ENCODE results near the gene CEP170.
A peak's percentile ranks its signal among the peaks of the same experiment; 100 is the strongest.
"Not testable (repeated sequence)": the region's sequence is repeated elsewhere in the genome, so short reads cannot be mapped to it uniquely, and the experiment has no call there.

CEP170 gene

DNA sequence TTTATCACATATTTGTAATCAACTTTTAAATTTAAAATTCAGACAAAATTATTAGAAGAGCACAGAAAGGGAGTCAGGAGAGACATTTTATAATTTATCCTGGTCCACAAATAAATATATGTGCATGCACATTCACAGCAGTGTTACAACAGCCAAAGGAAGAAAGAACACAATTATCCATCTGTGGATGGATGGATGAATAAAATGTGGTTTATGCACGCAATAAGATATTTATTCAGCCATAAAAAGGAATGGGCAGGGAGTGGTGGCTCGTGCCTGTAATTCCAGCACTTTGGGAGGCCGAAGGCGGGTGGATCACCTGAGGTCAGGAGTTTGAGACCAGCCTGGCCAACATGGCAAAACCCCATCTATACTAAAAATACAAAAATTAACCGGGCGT lies 77.3 kb downstream of the CEP170 start:
- not testable (repeated sequence) for DNase-seq (ENCODE audit: low read depth in 2 of 2)

DNA sequence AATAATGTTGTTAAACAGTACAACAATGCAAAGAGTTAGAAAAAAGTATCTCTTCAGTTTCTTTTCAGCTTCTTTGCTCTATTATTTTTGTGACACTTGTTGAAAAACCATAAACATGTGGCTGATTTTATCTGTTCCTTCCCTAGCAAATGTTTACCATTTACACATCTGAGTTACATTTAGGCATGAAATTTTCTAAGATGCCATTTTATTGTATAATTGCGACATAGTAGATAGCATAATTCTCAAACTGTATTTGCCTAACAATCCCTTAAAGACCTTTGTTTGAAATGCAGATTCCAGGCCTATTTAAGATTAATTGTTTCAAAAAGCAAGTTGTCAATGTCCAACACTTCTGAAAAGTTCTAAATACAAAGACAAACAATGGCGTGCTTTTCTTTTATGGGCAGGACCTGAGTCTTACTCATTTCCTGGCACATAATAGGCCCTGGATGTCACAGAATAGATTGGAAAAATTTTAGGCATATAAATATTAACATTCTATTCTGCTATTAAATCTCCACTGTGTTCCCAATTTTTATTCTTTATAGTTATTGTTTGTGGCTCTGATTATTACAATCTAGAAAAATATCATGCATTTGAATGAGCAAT lies 81.2 kb downstream of the CEP170 start:
- not testable (repeated sequence) for DNase-seq (ENCODE audit: low read depth in 2 of 2)

DNA sequence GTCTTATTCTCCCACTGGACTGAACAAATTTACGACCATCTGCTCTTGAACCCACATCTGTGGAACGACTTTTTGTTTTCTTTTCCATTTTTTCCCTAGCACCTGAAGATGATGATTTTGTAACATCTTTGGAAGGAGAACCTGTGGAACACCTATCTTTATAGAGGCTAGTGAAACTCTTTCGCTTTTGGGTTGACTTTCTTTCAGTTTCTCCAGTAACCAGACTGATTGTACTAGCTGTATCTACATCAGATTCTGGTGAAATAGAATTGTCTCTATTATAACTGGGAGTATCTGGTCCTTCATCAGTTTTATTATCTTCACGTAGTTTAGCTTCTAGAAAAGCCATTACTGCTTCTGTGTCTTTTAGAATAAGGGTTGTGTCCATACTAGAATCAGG lies 90.2 kb downstream of the CEP170 start:
- not testable (repeated sequence) for DNase-seq (ENCODE audit: low read depth in 2 of 2)

DNA sequence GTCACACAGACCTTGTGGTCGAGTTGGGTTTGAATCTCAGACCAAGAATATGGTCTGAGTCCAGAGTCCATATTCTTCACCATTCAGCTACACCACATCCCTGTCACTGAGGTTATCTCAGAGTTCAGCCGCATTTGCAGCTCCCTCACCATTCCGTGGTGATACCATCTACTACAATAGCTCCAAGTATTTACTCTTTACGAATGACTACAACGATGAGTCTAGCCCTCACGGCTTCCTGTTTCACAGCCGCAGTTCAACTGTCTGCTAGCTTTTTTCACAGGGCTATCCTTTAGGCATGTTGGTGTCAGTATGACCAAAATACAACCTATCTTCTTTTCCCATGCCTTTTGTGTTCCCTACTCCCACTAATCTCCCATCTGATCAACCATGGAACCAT lies 104.2 kb downstream of the CEP170 start:
- not testable (repeated sequence) for DNase-seq (ENCODE audit: low read depth in 2 of 2)

DNA sequence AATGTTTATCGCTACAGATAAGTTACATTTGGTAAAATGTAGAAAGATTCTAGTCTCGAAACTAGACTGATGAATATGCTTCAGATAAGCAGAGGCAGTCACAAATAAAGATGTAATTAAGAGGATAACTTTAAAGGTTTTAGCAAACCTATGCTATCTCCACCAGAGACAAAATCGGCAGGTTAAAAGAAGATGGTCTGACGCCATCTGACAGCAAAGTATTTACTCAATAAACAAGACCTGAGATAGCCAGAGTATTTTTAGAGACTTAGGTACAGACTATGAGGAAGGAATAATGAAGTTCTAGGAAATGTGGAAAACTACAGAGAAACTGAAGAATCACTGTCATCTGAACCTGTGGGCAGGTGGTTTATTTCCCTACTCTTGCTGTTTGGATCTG lies 106.0 kb downstream of the CEP170 start:
- not testable (repeated sequence) for DNase-seq (ENCODE audit: low read depth in 2 of 2)

DNA sequence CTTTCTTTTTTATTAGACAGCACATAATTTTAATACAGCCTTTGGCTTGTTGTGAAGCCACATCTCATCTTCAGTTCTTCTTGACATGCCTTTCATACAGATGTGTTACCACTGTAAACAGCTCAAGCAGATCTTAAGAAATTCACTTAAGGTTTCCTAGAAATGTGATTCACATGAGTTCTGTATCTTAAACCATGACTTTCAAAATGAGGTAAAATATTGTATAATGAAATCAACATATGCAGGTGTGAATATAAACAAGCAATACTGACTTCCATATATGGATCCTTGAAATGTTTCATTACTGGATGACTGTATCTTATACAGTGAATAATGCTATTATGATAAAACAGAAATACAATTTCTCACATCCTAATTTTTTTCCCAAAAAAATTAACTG lies 107.7 kb downstream of the CEP170 start:
- DNase-seq (ENCODE audit: low read depth in 2 of 2), result not testable (repeated sequence)

DNA sequence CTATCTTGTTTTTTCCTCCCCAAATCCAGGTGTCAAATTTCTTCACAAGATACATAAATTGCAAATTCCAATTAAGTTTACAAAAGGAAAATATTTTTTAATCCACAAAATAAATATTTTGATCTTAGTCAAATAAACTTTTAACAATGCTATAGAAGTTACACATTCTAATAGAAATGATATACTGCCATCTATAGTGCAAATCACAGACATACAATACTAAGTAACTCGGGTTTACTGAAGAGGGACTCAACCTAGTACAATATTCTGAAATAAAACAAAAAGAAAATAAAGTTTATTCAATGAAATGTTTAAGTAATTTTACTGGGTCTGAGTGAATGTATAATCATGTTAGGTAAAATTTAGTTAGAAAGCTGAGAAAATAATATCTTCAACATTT lies 114.6 kb downstream of the CEP170 start:
- not testable (repeated sequence) for DNase-seq (ENCODE audit: low read depth in 2 of 2)

DNA sequence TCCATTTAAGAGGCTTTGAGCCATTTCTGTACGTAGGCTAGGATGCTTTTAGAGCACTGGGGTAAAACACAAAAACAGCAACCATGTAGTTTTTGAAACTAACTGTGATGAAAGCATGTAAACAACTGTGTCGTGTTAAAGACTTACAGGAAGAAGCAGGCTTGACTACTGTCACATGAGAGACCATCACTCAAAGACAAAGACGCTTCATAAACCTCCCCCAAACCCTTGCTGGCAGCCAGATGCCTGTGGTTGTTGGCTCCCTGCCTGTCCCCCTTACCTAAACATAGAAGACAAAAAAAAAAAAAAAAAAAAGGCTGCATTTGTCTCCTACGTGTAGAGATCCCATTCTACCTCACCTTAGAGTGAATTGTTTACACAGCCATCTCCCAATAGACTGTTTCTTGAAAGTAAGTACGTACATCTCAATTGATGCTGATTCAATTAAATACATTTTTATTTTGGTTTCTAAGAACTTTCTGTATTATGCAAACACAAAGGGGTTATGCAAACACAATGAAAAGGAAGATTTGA lies 132.1 kb downstream of the CEP170 start:
- DNase-seq (ENCODE audit: low read depth in 2 of 2), result not testable (repeated sequence)

DNA sequence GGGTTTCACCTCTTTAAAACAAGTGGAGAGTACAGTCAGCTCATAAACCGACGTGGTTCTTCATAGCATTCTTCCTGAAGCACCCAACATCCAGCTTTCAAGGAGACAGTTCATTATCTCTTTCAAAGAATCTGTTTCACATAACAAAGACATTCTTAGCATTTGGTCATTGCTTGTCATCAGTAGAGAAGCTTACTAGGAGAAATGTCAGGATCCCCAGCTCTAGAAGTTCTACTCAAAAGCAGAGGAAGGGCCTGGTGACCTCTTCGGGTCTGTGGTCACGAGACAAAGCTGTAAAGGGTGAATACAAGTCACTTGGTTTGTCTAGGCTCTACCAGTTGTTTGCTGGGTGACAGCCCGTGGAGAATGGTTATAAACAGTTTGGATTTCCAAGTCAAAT lies 133.1 kb downstream of the CEP170 start:
- DNase-seq (ENCODE audit: low read depth in 2 of 2), result not testable (repeated sequence)

DNA sequence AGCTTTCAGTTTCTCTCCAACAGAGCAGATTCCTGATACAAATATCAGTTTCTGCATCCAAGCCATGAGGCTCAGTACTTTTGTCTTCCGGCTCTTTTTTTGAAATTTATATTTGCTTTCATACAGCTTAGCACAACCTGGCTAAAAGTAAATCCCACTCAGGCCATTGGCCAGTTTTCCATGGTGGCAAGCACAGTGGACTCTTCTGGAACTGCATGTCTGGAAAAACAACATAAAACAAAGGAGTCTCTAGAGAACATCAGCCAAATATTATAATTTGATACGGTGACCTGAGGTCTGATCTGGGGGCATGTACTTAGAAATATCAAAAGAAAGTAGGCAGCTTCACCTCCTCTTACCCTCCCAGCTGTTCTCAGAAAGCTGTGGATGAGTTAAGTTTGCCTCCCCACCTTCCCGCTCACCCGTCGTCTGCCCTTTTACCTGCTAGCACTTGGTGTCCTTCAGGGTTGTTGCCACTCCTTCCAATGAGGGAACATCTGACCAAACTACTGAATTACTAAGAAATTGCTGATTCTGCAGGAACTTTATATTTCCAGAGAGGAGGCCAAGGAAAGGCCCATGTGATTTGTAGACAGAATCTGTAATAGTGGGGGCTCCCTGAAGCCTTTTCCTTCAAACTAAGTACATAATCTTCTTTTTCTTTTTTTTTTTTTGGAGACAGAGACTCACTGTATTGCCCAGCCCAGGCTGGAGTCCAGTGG lies 136.3 kb downstream of the CEP170 start:
- DNase-seq (ENCODE audit: low read depth in 2 of 2), result not testable (repeated sequence)

DNA sequence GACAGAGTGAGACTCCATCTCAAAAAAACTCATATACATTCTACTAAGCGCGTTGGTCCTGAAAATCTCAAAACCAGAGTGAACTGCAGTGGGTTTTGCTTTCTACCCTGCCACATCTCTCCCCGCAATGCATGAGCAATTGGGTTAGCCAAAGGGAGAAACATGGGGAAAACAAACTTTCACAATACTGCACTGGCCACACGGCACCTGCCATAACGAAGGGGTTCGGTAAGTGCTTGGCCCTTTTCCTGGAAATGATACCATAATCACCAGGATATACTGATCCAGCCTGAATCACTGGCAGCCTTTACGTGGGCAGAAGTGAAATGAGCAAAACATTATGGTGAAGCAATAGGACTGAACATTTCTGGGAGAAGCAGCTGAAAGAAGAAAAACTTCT lies 138.9 kb downstream of the CEP170 start:
- DNase-seq (ENCODE audit: low read depth in 2 of 2), result not testable (repeated sequence)

DNA sequence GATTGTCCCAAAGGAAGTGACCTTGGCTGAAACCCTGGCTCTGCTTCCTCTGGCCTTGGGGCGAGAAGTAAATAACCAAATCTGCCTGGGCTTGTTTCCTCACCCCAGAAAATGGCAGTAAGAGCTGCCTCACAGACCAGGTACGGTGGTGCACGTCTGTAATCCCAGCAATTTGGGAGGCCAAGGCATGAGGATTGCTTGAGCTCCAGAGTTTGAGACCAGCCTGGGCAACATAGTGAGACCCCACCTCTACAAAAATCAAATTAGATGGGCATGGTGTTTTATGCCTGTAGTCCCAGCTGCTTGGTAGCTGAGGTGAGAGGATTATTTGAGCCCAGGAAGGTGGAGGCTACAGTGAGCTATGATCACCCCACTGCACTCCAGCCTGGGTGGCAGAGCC lies 140.3 kb downstream of the CEP170 start:
- DNase-seq (ENCODE audit: low read depth in 2 of 2), result not testable (repeated sequence)

DNA sequence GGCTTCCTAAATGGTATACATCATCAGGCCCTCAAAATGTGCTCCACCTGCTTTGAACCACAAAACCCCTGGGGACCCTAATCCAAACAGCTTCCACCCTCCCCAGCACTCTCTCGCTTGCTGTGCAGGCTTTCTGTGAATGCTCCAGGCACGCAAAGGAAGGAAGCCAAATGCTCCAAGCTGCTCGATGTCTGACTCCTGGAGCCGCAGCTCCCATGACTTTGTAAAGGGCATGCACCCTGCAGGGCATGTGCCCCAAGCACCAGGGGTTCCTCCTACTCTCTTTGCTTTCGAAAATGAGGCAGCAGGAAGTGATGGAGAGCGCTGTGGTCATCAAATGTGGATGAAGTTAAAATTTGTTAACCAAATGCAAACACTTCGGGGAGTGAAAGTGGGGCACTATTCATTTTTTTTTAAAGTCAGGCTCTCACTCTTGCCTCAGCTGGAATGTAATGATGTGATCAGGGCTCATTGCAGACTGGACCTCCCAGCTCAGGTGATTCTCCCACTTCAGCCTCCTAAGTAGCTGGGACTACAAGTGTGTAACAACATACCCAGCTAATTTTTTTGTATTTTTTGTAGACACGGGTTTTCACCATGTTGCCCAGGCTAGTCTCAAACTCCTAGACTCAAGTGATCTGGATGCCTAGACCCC lies 140.9 kb downstream of the CEP170 start:
- DNase-seq (ENCODE audit: low read depth in 2 of 2), result not testable (repeated sequence)

DNA sequence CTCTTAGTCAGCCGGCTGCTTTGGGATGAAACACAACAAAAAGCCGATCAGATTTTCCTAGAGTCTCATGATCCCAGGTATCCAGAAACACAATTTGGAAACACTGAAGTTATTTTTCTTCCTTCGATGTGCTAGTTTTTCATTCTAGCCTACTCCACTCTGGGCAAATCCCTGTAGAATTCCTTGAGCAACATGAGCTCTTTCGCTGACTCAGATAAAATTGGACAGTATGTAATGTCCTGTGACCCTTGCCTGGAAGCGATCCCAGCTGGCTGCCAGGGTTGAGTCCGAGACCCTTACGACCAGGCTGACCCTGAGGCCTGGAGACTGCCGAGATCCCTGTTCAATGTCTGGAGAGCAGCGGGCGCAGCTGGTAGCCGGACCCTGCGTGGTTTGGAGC lies 147.9 kb downstream of the CEP170 start:
- not testable (repeated sequence) for DNase-seq (ENCODE audit: low read depth in 2 of 2)

DNA sequence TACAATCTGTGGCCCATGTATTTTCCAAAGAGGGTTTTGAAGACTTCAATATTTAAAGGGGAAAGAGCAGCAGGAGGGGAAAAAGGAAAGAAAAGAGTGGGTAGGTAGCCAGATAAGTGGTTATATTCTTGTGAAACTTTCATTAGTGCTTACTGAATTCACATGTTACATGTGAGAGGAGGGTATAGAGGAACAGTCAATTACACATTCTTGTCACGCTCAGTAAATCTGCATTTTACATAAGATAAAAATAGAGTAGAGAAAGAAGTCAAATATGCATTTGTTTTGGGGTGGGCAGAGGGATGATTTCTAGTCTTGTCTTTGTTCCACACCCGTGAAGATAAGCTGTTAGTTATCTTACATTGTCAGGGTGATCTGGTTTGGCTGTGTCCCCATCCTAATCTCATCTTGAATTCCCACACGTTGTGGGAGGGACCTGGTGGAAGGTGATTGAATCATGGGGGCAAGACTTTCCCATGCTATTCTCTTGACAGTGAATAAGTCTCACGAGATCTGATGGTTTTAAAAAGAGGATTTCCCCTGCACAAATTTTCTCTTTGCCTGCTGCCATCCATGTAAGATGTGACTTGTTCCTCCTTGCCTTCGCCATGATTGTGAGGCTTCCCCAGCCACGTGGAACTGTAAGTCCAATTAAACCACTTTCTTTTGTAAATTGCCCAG lies 149.3 kb downstream of the CEP170 start:
- not testable (repeated sequence) for DNase-seq (ENCODE audit: low read depth in 2 of 2)

DNA sequence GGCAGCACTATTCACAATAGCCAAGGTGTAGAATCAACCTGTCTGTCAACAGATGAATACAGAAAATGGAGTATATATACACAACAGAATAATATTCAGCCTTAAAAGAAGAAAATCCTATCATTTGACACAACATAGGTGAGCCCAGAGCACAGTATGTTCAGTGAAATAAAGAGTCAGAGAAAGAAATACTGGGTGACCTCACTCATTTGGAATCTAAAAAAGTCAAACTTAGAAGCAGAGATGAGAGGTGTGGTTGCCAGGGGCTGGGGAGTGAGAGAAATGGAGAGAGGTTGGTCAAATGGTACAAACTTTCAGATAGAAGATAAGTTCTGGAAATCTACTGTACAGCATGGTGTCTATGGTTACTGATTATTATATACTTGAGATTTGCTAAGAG lies 150.0 kb downstream of the CEP170 start:
- DNase-seq (ENCODE audit: low read depth in 2 of 2), result not testable (repeated sequence)

DNA sequence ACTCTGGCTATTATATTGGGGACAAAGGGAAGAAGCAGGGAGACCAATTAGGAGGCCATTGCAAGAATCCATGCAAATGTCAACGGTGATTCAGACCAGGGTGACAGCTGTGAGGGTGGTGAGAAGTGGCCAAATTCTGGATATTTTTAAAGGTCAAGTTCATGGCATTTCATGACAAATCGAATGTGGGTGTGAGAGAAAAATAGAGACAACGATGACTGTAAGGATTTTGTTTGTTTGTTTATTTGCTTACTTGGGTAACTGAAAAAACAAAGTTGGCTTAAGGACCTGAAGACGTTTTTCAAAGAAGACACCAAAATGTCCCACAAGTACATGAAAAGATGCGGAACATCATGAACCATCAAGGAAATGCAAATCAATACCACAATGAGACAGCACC lies 150.6 kb downstream of the CEP170 start:
- DNase-seq (ENCODE audit: low read depth in 2 of 2), result not testable (repeated sequence)

DNA sequence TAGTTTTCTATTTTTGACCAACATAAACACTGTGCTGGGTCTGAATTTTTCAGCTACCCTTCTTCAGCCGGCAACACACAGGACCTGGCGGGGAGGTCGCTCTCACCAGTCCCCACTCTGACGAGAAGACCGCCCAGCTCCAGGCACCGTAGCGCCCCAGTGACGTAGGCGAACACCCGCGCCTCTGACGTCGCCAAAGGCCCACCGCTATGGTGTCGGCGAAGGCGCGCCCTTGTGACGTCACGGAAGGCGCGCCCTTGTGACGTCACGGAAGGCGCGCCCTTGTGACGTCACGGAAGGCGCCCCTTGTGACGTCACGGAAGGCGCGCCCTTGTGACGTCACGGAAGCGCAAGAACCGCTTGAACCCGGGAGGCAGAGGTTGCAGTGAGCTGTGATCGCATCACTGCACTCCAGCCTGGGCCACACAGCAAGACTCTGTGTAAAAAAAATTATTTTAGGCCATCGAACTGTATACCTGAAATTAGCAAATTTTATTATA lies 153.5 kb downstream of the CEP170 start:
- DNase-seq (ENCODE audit: low read depth in 2 of 2), result peak; percentile 67 to 69

DNA sequence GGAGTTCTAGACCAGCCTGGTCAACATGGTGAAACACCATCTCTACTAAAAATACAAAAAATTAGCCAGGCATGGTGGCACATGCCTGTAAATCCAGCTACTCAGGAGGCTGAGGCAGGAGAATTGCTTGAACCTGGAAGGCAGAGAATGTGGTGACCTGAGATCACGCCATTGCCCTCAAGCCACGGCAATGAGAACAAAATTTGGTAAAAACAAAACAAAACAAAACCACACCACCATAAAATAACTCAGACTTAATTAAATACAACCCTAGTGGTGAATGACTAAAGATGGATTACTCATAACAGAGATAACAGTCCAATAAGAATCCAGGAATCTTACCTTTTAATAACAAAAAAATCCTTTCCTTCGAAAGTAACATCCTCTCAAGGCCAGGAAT lies 167.7 kb downstream of the CEP170 start:
- not testable (repeated sequence) for DNase-seq (ENCODE audit: low read depth in 2 of 2)
